Stimulated activated CD4-positive, alpha-beta T cell treated with anti-CD3 and anti-CD28 coated beads, Interleukin-1b, Interleukin-23, amount 100 ng/mL, for 4 hours (primary cell): ENCODE results near the gene RPS6KA6.
"Not testable (repeated sequence)": the region's sequence is repeated elsewhere in the genome, so short reads cannot be mapped to it uniquely, and the experiment has no call there.

Experiments
- DNase-seq, 2 donors: peaks; one replicate each; pipeline ENCODE4 v3.0.0-alpha.2; 2020; ENCODE audit warnings: low read depth in 2 of 2

The RPS6KA6 gene

GRCh38 chrX:84162401-84162800, 25.6 kb downstream of the RPS6KA6 start:
- DNase-seq: no peak

DNA sequence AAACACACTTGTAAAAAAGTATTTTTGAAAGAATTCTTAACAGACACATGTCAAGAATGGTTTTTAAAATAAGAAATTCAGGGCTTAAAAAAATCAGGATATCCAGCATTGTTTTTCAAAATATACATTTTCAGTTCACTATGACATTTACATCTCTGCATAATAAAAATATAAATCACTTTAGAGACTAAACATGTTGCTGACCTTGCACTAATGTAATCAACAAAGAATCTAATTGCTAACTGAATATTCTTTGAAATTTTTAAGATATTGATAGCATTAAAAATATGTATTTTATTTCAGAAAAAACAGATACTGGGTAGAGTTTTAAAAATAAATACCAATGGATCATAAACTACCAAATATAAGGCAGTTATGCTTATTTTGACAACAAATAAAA, 26.4 kb downstream of the RPS6KA6 start:
- no peak for DNase-seq

DNA sequence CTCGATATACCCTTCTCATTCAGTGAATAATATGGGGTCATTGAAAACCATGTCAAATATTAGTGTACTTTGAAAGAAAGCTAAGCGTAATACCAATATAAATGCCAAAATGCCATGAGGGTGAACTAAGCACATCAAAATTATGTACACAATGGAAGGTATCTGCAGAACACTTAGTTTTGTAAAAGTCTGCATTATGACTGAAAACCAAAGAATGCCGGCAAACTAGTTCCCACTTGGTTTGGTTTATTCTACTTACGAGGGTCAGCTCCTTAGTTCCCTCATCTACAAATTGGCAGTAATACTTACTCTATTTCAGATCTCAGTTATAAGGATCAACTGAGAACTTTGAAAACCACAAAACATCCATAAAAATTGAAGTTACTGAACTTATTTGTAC, 27.3 kb downstream of the RPS6KA6 start:
- DNase-seq: no peak

GRCh38 chrX:84156821-84157220, 31.2 kb downstream of the RPS6KA6 start:
- DNase-seq: no peak

- no peak for DNase-seq
Observed at GRCh38 chrX:84155938-84156337, 32.1 kb downstream of the RPS6KA6 start.

DNA sequence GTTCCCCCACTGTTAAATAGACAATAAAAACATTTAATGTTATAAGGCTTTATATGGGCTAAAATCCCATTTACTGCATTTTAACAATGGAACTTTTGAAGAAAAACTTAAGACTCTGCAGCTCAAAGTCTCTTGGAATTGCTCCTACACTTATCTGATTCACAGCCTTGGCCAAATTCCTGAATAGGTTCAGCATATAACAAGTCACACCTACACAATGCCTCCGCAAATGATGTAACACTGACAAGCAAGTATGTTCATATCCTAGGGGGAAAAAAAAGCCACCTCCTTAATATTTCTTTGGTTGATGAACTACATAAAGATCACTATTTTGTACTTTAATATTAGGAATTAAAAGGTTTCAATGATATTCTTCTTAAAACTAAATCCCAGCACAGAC, 34.5 kb downstream of the RPS6KA6 start:
- no peak for DNase-seq

DNA sequence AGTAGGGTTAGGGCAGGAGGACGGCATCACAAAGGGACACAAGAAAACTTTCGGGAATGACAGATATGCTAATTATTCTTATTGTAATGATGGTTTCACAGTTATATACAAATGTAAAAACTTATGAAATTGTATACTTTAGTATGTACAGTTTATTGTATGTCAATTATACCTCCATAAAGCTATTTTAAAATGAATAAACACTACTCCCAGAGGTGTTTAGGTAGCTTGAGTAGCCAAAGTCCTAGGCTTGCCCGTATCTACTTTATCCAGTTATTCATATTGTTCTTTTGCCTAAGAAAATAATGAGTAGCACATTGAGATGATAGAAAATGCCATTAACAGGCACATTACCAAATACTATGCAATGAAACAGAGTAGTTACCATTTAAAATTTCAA, 43.0 kb downstream of the RPS6KA6 start:
- no peak for DNase-seq

DNA sequence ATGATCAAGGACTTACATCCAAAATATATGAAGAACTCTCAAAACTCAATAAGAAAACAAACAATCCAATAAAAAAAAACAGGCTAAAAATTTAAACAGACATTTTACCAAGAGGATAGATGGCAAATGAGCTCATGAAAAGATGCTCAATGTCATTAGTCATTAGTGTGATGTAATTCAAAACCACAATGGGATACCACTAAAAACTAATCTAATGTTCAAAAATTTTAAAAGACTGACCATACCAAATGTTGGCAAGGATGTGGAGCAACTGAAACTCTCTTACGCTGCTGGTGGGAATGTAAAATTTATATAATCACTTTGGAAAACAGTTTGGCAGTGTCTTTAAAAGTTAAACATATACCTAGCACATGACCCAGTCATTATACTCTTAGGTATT, 43.7 kb downstream of the RPS6KA6 start:
- no peak for DNase-seq

- DNase-seq: no peak
Observed at GRCh38 chrX:84133023-84133422, 55.0 kb downstream of the RPS6KA6 start.

GRCh38 chrX:84123585-84123984, 64.4 kb downstream of the RPS6KA6 start:
- no peak for DNase-seq

- no peak for DNase-seq
Observed at GRCh38 chrX:84118769-84119168, 69.2 kb downstream of the RPS6KA6 start.

DNA sequence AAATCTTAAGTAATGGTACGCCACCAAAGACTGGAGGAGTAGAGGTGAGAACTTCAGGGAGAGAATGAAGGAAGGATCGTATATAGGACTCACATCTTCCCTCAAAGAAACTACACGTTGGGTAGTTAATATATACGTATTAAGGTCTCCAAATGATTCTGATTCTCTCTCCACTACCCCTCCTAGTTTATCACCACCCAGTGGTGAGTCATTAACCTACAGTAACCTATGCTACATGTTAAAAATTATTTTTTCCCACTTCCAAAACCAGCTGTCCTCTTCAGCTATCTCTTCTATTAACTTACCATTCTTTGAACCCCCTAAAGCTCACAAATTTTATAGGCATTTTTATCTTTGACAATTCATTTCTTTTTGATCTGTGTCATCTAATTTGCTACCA, 69.7 kb downstream of the RPS6KA6 start:
- DNase-seq: no peak

GRCh38 chrX:84108584-84108983, 79.4 kb downstream of the RPS6KA6 start:
- DNase-seq: no peak

GRCh38 chrX:84099120-84099519, 88.9 kb downstream of the RPS6KA6 start:
- no peak for DNase-seq

- DNase-seq: not testable (repeated sequence)
Observed at GRCh38 chrX:84079479-84080197, 108.4 kb downstream of the RPS6KA6 start.

DNA sequence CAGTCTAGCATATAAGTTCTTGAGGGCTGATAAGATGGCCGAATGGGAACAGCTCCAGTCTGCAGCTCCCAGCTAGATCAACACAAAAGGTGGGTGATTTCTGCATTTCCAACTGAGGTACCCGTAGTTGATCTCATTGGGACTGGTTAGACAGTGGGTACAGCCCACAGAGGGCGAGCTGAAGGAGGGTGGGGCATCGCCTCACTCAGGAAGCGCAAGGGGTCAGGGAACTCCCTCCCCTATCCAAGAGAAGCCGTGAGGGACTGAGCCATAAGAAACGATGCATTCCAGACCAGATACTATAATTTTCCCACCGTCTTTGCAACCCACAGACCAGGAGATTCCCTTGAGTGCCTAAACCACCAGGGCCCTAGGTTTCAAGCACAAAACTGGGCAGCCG, 109.0 kb downstream of the RPS6KA6 start:
- no peak for DNase-seq

DNA sequence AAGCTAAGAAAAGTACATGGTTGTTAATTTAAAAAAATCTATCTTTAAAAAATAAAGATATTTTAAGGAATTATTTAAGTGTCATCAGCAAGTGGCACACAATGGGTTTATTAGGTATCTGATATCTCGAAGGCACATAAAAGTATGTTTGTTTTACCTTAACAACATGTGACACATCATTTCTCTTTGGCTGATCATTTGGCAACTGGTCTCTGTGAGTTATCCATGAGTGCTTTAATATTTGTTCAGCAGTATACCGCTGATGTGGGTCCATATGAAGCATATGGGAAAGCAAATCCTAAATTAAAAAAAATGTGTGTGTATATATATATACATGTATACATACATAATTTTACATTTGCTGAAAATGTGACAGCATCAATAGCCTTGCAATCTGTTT, 123.2 kb downstream of the RPS6KA6 start:
- DNase-seq: no peak

GRCh38 chrX:84064164-84064563, 123.8 kb downstream of the RPS6KA6 start:
- DNase-seq: no peak

DNA sequence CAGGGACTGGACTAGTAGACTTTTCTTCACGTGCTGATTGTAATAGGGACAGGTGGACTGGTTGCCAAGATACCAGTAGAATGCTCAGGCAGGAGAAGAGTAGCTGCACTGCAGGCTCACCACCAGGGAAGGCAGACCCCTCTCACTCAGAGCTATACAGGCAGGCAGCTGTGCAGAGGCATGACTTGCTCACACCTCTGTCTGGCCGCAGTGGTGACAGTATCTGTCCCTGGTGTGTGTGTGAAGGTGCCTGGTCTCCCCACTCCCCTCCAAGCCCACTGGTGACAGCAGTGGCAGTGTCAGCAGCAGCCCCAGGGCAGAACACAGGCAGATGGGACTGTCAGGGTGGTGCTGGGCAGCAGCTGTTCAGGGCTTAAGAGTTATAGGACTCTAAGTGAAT, 140.7 kb downstream of the RPS6KA6 start:
- no peak for DNase-seq

DNA sequence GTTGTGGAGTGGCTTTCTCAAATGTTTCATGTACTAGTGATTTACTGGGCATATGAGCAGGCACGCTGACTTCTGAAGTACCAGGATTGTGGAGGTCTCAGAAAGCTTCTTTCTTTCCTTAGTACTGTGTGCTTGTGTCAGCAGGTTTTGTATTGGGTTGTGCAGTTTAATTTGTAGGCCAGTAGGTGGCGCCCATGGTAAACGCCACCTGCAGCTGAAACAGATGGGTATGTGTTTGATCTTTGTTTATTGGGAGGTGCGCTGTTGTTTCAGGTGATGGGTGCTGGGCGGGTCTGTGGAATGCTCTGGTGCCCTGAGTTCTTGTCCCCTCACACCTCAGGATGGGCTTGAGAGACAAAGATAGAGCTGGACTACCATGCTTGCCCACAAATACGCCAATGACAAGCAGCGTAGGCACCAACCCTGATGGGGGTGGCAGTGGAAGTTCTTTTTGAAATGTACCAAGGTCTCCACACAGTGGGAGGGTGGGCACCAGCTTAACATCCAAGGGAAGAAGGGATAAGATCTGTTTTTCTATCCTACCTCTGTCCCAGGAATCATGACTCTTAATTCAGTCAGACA, 141.5 kb downstream of the RPS6KA6 start:
- DNase-seq: no peak

DNA sequence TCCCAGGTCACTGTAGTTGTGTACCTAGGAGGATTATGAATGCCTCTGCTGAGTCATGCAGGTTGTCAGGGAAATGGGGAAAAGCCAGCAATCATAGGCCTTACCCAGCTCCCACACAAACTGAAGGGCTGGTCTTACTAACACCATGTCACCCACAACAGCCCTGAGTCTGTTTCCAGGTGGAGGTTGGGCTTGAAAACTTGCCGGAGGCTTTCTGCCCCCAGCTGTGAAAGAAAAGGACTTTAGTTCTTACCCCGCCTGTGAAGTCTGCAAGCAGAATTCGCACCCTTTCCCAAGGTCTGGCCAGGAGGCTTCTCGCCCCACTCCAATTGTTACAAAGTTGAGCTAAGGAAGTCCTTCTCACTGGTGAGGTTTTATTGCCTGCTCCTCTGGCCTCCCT, 143.9 kb downstream of the RPS6KA6 start:
- no peak for DNase-seq
